H9 (cell line): Measurements from ENCODE around the gene RMND5A. TPM values are rescaled to one million over a fixed set of nuclear protein-coding genes. Genes with fewer than 3 reads are reported as not detected.

Source experiments
- DNase-seq: peaks from one replicate; pipeline ENCODE4 v3.0.0-alpha.2; 2017
- H2AFZ ChIP-seq: one replicate; pipeline ENCODE4 v1.6.1; 2013; ENCODE audit warnings: mild to moderate bottlenecking, low read length, control low read depth, moderate library complexity
- H2AK5ac ChIP-seq: 2 replicates; pipeline ENCODE4 v1.6.1; 2013; ENCODE audit warnings: low read length, control low read depth, mixed read lengths; ENCODE audit not compliant: insufficient read length
- H2BK120ac ChIP-seq: one replicate; pipeline ENCODE4 v1.6.1; 2013; ENCODE audit warnings: low read depth, mild to moderate bottlenecking, low read length, control low read depth, inconsistent platforms; ENCODE audit not compliant: poor library complexity, severe bottlenecking
- H2BK12ac ChIP-seq: 2 replicates; pipeline ENCODE4 v1.6.1; 2013; ENCODE audit warnings: low read length, control low read depth, mixed read lengths, low read depth; ENCODE audit not compliant: insufficient read length
- H2BK15ac ChIP-seq: 2 replicates; pipeline ENCODE4 v1.6.1; 2013; ENCODE audit warnings: low read depth, low read length, control low read depth
- H2BK20ac ChIP-seq: one replicate; pipeline ENCODE4 v1.6.1; 2013; ENCODE audit warnings: low read depth, mild to moderate bottlenecking, low read length, control low read depth, inconsistent platforms; ENCODE audit not compliant: poor library complexity, severe bottlenecking
- H2BK5ac ChIP-seq: 2 replicates; pipeline ENCODE4 v1.6.1; 2013; ENCODE audit warnings: low read length, control low read depth, mixed read lengths; ENCODE audit not compliant: insufficient read length
- H3K14ac ChIP-seq: 2 replicates; pipeline ENCODE4 v1.6.1; 2013; ENCODE audit warnings: low read length, control low read depth; ENCODE audit not compliant: insufficient read depth
- H3K18ac ChIP-seq: 2 replicates; pipeline ENCODE4 v1.6.1; 2013; ENCODE audit warnings: low read depth, mild to moderate bottlenecking, mixed read lengths, low read length, control low read depth; ENCODE audit not compliant: insufficient read length
- H3K23ac ChIP-seq: 2 replicates; pipeline ENCODE4 v1.6.1; 2013; ENCODE audit warnings: low read length, control low read depth, mixed read lengths, low read depth; ENCODE audit not compliant: insufficient read length
- H3K23me2 ChIP-seq: 2 replicates; pipeline ENCODE4 v1.6.1; 2013; ENCODE audit warnings: low read depth, mild to moderate bottlenecking, mixed read lengths, low read length, control low read depth; ENCODE audit not compliant: insufficient read length, poor library complexity, severe bottlenecking
- H3K27ac ChIP-seq: 2 replicates; pipeline ENCODE4 v1.5.1; 2013; ENCODE audit warnings: low read length, control low read depth, mixed read lengths, low read depth; ENCODE audit not compliant: insufficient read length
- H3K27me3 ChIP-seq: 2 replicates; pipeline ENCODE4 v1.6.1; 2013; ENCODE audit warnings: low read length, control low read depth, inconsistent platforms; ENCODE audit not compliant: insufficient read depth
- H3K4ac ChIP-seq: 2 replicates; pipeline ENCODE4 v1.6.1; 2013; ENCODE audit warnings: low read depth, mild to moderate bottlenecking, control low read depth, inconsistent platforms, low read length, moderate library complexity
- H3K4me1 ChIP-seq: 2 replicates; pipeline ENCODE4 v1.6.1; 2013; ENCODE audit warnings: low read length, control low read depth, inconsistent platforms; ENCODE audit not compliant: insufficient read depth
- H3K4me2 ChIP-seq: 2 replicates; pipeline ENCODE4 v1.6.1; 2013; ENCODE audit warnings: low read length, control low read depth, mixed read lengths; ENCODE audit not compliant: insufficient read length, insufficient read depth
- H3K56ac ChIP-seq: 2 replicates; pipeline ENCODE4 v1.6.1; 2013; ENCODE audit warnings: low read depth, mild to moderate bottlenecking, mixed read lengths, low read length, control low read depth; ENCODE audit not compliant: insufficient read length
- H3K79me1 ChIP-seq: 2 replicates; pipeline ENCODE4 v1.6.1; 2013; ENCODE audit warnings: low read depth, mild to moderate bottlenecking, moderate library complexity, low read length, control low read depth, inconsistent platforms; ENCODE audit not compliant: insufficient read depth, poor library complexity, severe bottlenecking
- H3K79me2 ChIP-seq: 2 replicates; pipeline ENCODE4 v1.6.1; 2013; ENCODE audit warnings: low read length, control low read depth, inconsistent platforms; ENCODE audit not compliant: insufficient read depth
- H3K9ac ChIP-seq: 2 replicates; pipeline ENCODE4 v1.6.1; 2013; ENCODE audit warnings: low read length, control low read depth, mixed read lengths; ENCODE audit not compliant: insufficient read length; ENCODE audit errors: extremely low read depth
- H3K9me3 ChIP-seq: one replicate; pipeline ENCODE4 v1.6.1; 2013; ENCODE audit warnings: low read depth, low read length, inconsistent platforms; ENCODE audit not compliant: control insufficient read depth
- H3T11ph ChIP-seq: one replicate; pipeline ENCODE4 v1.6.1; 2013; ENCODE audit warnings: mild to moderate bottlenecking, low read length, control low read depth, inconsistent platforms
- H4K20me1 ChIP-seq: one replicate; pipeline ENCODE4 v1.6.1; 2013; ENCODE audit not compliant: control insufficient read depth, insufficient read length, insufficient read depth
- H4K5ac ChIP-seq: 2 replicates; pipeline ENCODE4 v1.6.1; 2013; ENCODE audit warnings: low read depth, mild to moderate bottlenecking, mixed read lengths, low read length, control low read depth; ENCODE audit not compliant: insufficient read length
- H4K8ac ChIP-seq: replicated peaks from 2 replicates; pipeline ENCODE4 v1.6.1; 2013; ENCODE audit warnings: low read length, control low read depth, mixed read lengths, low read depth; ENCODE audit not compliant: insufficient read length
- H4K91ac ChIP-seq: 2 replicates; pipeline ENCODE4 v1.6.1; 2013; ENCODE audit warnings: low read depth, mild to moderate bottlenecking, moderate library complexity, mixed read lengths, low read length, control low read depth; ENCODE audit not compliant: insufficient read length
- H3K27ac Mint-ChIP-seq, 3 experiments: 2 replicates in 2 of 3; 3 replicates in 1 of 3; pipeline ENCODE4 v1.8.0; 2020 to 2021; ENCODE audit warnings: mixed read lengths in 3 of 3, mild to moderate bottlenecking in 1 of 3, moderate library complexity in 1 of 3
- H3K27me3 Mint-ChIP-seq: 2 replicates; pipeline ENCODE4 v1.8.0; 2021; ENCODE audit warnings: low read depth, mild to moderate bottlenecking, moderate library complexity, mixed read lengths
- H3K36me3 Mint-ChIP-seq, 3 experiments: 2 replicates in 2 of 3; 3 replicates in 1 of 3; pipeline ENCODE4 v1.8.0; 2020 to 2021; ENCODE audit warnings: low read depth in 3 of 3, mixed read lengths in 3 of 3; ENCODE audit not compliant: insufficient read depth in 1 of 3
- H3K4me1 Mint-ChIP-seq, 2 experiments: 2 replicates each; pipeline ENCODE4 v1.8.0; 2020; ENCODE audit warnings: mixed read lengths in 2 of 2
- H3K4me3 Mint-ChIP-seq, 2 experiments: 2 replicates in 1 of 2; 3 replicates in 1 of 2; pipeline ENCODE4 v1.8.0; 2020 to 2021; ENCODE audit warnings: mild to moderate bottlenecking in 2 of 2, mixed read lengths in 2 of 2, moderate library complexity in 1 of 2
- H3K9me3 Mint-ChIP-seq, 2 experiments: 2 replicates in 1 of 2; 3 replicates in 1 of 2; pipeline ENCODE4 v1.8.0; 2020; ENCODE audit warnings: mild to moderate bottlenecking in 2 of 2, mixed read lengths in 2 of 2, moderate library complexity in 1 of 2
- CTCF ChIP-seq: fragments of 200-600 bp; sonication (generic); conservative IDR thresholded peaks from 3 replicates; pipeline ENCODE4 v1.8.0; 2021; ENCODE audit warnings: antibody characterized with exemption, mild to moderate bottlenecking
- WGBS: extraction: QIAGEN DNeasy Blood & Tissue Kit; methylation state at CpG from one replicate; pipeline ENCODE4 v1.1.7; 2013; ENCODE audit warnings: missing lambda C conversion rate, low lambda C conversion rate, mixed read lengths; ENCODE audit not compliant: insufficient read length; ENCODE audit errors: extremely low coverage; 5-methylcytosine and 5-hydroxymethylcytosine counted together
- total RNA-seq: library from RNA; stranded (reverse); gene quantifications from 2 replicates; pipeline ENCODE4 v1.2.1, GENCODE V29; 2021

RMND5A gene
- total RNA-seq, 1 experiment from 2014 or later: 48.8 TPM

GRCh38 chr2:86800856-86801567 is 80.9 kb downstream of the RMND5A start:
- no peak overlapping the region for H4K5ac ChIP-seq
- peaks cover 13% of the 10 kb centered on the region for H3K9me3 ChIP-seq
- H3K18ac ChIP-seq: no peak overlapping the region
- no peak for TF ChIP-seq CTCF
- no CpG with 5 or more reads among the region's 2 CpGs for WGBS
- no peak overlapping the region for H3K23ac ChIP-seq
- no peak overlapping the region for H3K4me2 ChIP-seq
- H2BK5ac ChIP-seq: no peak overlapping the region
- DNase-seq: no peak
- Mint-ChIP-seq H3K4me1 (no peaks in the 10 kb centered on the region), H3K27ac (no peak overlapping the region), H3K4me3 (no peak overlapping the region), H3K36me3 (peaks cover 4 to 10% (median 7%) of the 10 kb centered on the region in 3 experiments; a peak in 5 of 7 replicates), H3K9me3 (peaks cover 12 to 13% of the 10 kb centered on the region in 2 experiments), H3K27me3 (peaks cover 35% of the 10 kb centered on the region)
- no peak overlapping the region for H3K27ac ChIP-seq
- no peak overlapping the region for H4K91ac ChIP-seq
- no peaks in the 10 kb centered on the region for H4K20me1 ChIP-seq
- H3K79me1 ChIP-seq: no peaks in the 10 kb centered on the region
- H3T11ph ChIP-seq: no peak overlapping the region
- H4K8ac ChIP-seq: no peak overlapping the region
- no peak overlapping the region for H2AK5ac ChIP-seq
- no peak overlapping the region for H2BK20ac ChIP-seq
- no peak overlapping the region for H3K56ac ChIP-seq
- no peaks in the 10 kb centered on the region for H3K79me2 ChIP-seq
- no peak overlapping the region for H2BK15ac ChIP-seq
- H2AFZ ChIP-seq: no peak overlapping the region
- H3K14ac ChIP-seq: no peak overlapping the region
- no peak overlapping the region for H3K4ac ChIP-seq
- H3K9ac ChIP-seq: no peak overlapping the region
- H3K4me1 ChIP-seq: no peaks in the 10 kb centered on the region
- H2BK120ac ChIP-seq: no peak overlapping the region
- no peaks in the 10 kb centered on the region for H3K23me2 ChIP-seq
- no peaks in the 10 kb centered on the region for H3K27me3 ChIP-seq
- H2BK12ac ChIP-seq: no peak overlapping the region
